Measurements from ENCODE around the gene TIRAP.

DNA sequence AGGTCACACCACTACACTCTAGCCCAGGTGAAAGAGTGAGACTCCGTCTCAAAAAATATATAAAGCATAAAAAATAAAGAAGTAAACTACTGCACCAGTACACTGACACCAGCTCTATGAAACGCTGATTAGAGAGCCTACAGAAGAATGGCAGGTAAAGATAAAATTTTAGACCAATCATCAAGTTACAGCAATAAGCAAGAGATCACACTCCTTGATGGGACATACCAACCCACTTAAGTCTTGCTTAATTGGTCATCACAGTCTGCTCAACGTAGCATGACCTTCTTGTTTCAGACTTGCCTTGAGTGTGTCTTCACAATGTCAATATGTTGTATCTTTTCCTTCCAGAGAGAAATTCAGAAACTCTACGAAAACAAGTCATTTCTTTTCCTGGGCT is 26.7 kb upstream of the TIRAP start:
- TF ChIP-seq, protein P1, sequence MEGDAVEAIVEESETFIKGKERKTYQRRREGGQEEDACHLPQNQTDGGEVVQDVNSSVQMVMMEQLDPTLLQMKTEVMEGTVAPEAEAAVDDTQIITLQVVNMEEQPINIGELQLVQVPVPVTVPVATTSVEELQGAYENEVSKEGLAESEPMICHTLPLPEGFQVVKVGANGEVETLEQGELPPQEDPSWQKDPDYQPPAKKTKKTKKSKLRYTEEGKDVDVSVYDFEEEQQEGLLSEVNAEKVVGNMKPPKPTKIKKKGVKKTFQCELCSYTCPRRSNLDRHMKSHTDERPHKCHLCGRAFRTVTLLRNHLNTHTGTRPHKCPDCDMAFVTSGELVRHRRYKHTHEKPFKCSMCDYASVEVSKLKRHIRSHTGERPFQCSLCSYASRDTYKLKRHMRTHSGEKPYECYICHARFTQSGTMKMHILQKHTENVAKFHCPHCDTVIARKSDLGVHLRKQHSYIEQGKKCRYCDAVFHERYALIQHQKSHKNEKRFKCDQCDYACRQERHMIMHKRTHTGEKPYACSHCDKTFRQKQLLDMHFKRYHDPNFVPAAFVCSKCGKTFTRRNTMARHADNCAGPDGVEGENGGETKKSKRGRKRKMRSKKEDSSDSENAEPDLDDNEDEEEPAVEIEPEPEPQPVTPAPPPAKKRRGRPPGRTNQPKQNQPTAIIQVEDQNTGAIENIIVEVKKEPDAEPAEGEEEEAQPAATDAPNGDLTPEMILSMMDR (IDR thresholded peaks at IDR 0.05) = no peak
- TF ChIP-seq POLR2A (IDR thresholded peaks at IDR 0.05) (no peak), POLR2AphosphoS5 (IDR thresholded peaks at IDR 0.05) (no peak), EP300 (IDR thresholded peaks at IDR 0.05) (no peak)
